HCT116 (cell line): ENCODE data around the gene CUX1. TPM values are rescaled to one million over a fixed set of nuclear protein-coding genes. Genes with fewer than 3 reads are reported as not detected.

ENCODE experiments used
- ATAC-seq: fragments of 200-7000 bp; cut with Tn5 transposase; 2 replicates; pipeline ENCODE4 v1.9.1; 2020; ENCODE audit warnings: mild to moderate bottlenecking, moderate library complexity
- BruUV-seq: library from RNA; stranded (reverse); fragments of 400-500 nt; replicated peaks from 2 replicates; lab custom pipeline; 2021; lab: Mats Ljungman, UMichigan
- CTCF ChIA-PET: fragments of 300-600 bp; sonication (Branson Sonifier 250); formaldehyde crosslinking; loops from one replicate; lab custom pipeline; 2021; ENCODE audit warnings: antibody characterized with exemption; lab: Charles Lee
- POLR2A ChIA-PET: fragments of 300-600, 350-600 bp; sonication (Branson Sonifier 250); formaldehyde crosslinking; loops from one replicate; lab custom pipeline; 2021; ENCODE audit warnings: antibody characterized with exemption; lab: Charles Lee
- RAD21 ChIA-PET, 2 experiments: fragments of 300-600 bp; sonication (Branson Sonifier 250); formaldehyde crosslinking; loops; one replicate each; lab custom pipeline; 2023; ENCODE audit warnings: low total read pairs in 2 of 2; ENCODE audit not compliant: uncharacterized antibody in 2 of 2, unreplicated experiment in 2 of 2, low non-redundant PET in 1 of 2; lab: Charles Lee
- DNase-seq: peaks from one replicate; pipeline ENCODE4 v3.0.0-alpha.2; 2010; ENCODE audit warnings: low read depth, low spot score
- H2AFZ ChIP-seq: fragments of 200-600 bp; shearing (Covaris generic), sonication (generic); 2 replicates; pipeline ENCODE4 v1.6.1; 2017; ENCODE audit warnings: low read depth, mixed run types, mixed read lengths, antibody characterized with exemption, low read length; ENCODE audit not compliant: poor library complexity, severe bottlenecking
- H3K27ac ChIP-seq: 2 replicates; pipeline ENCODE4 v1.5.1; 2012; ENCODE audit warnings: low read depth, low read length
- H3K27me3 ChIP-seq: fragments of 200-600 bp; sonication (generic); 2 replicates; pipeline ENCODE4 v1.6.1; 2016; ENCODE audit warnings: mixed run types, low read length, mixed read lengths; ENCODE audit not compliant: insufficient read depth
- H3K36me3 ChIP-seq, 2 experiments: fragments of 200-500 bp in 1 of 2; fragments of 200-600 bp in 1 of 2; sonication (Bioruptor generic) in 1 of 2; sonication (generic) in 1 of 2; 2 replicates each; pipeline versions ENCODE4 v1.5.1 to v1.6.1; 2014 to 2016; ENCODE audit warnings: low read length in 2 of 2, inconsistent platforms in 1 of 2, mixed read lengths in 1 of 2, mixed run types in 1 of 2; ENCODE audit not compliant: insufficient read depth in 2 of 2, control insufficient read depth in 1 of 2
- H3K4me1 ChIP-seq, 2 experiments: fragments of 200-600 bp in 1 of 2; sonication (generic) in 1 of 2; 2 replicates each; pipeline versions ENCODE4 v1.5.1 to v1.6.1; 2012 to 2017; ENCODE audit warnings: low read length in 2 of 2, inconsistent platforms in 1 of 2, mild to moderate bottlenecking in 1 of 2, mixed read lengths in 1 of 2, mixed run types in 1 of 2, moderate library complexity in 1 of 2; ENCODE audit not compliant: insufficient read depth in 2 of 2, control insufficient read depth in 1 of 2
- H3K4me2 ChIP-seq: fragments of 200-600 bp; sonication (generic); 2 replicates; pipeline ENCODE4 v1.6.1; 2017; ENCODE audit warnings: mixed run types, low read length, mixed read lengths
- H3K4me3 ChIP-seq, 2 experiments: fragments of 200-600 bp in 1 of 2; sonication (generic) in 1 of 2; replicated peaks in 1 of 2; 2 replicates each; pipeline ENCODE4 v1.5.1; 2011 to 2016; ENCODE audit warnings: low read length in 2 of 2, control low read depth in 1 of 2, low read depth in 1 of 2, mild to moderate bottlenecking in 1 of 2, mixed read lengths in 1 of 2, mixed run types in 1 of 2
- H3K79me2 ChIP-seq: fragments of 200-600 bp; sonication (generic); 2 replicates; pipeline ENCODE4 v1.6.1; 2017; ENCODE audit warnings: mild to moderate bottlenecking, mixed run types, low read length, moderate library complexity, mixed read lengths; ENCODE audit not compliant: insufficient read depth
- H3K9ac ChIP-seq: fragments of 200-600 bp; sonication (generic); 2 replicates; pipeline ENCODE4 v1.6.1; 2016; ENCODE audit warnings: low read length, mixed read lengths
- H3K9me2 ChIP-seq: fragments of 200-600 bp; sonication (generic), shearing (Covaris generic); 2 replicates; pipeline ENCODE4 v1.6.1; 2017; ENCODE audit warnings: mixed run types, mild to moderate bottlenecking, moderate library complexity; ENCODE audit not compliant: insufficient read depth
- H3K9me3 ChIP-seq, 2 experiments: fragments of 200-500 bp in 1 of 2; fragments of 200-600 bp in 1 of 2; sonication (Bioruptor generic) in 1 of 2; sonication (generic) in 1 of 2; 2 replicates each; pipeline ENCODE4 v1.6.1; 2014 to 2017; ENCODE audit warnings: low read length in 2 of 2, mixed read lengths in 2 of 2, inconsistent platforms in 1 of 2, low read depth in 1 of 2, mild to moderate bottlenecking in 1 of 2, mixed run types in 1 of 2, moderate library complexity in 1 of 2; ENCODE audit not compliant: control insufficient read depth in 1 of 2, insufficient read depth in 1 of 2
- H4K20me1 ChIP-seq: fragments of 200-600 bp; sonication (generic), shearing (Covaris generic); 2 replicates; pipeline ENCODE4 v1.6.1; 2017; ENCODE audit warnings: mixed run types, mild to moderate bottlenecking, moderate library complexity; ENCODE audit not compliant: insufficient read depth
- CBX3 ChIP-seq: IDR thresholded peaks from 2 replicates; pipeline ENCODE4 v1.6.1; 2012; ENCODE audit warnings: low read depth
- CEBPB ChIP-seq: IDR thresholded peaks from 2 replicates; pipeline ENCODE4 v1.6.1; 2012; ENCODE audit warnings: low read depth
- EGR1 ChIP-seq: IDR thresholded peaks from 2 replicates; pipeline ENCODE4 v1.6.1; 2012; ENCODE audit warnings: low read depth
- ELF1 ChIP-seq: IDR thresholded peaks from 2 replicates; pipeline ENCODE4 v1.6.1; 2012; ENCODE audit warnings: low read depth, borderline replicate concordance
- EZH2 ChIP-seq: fragments of 200-600 bp; sonication (generic); IDR thresholded peaks from 2 replicates; pipeline ENCODE4 v1.6.1; 2017; ENCODE audit warnings: antibody characterized with exemption, mixed run types
- EZH2phosphoT487 ChIP-seq: fragments of 200-600 bp; IDR thresholded peaks from 2 replicates; pipeline ENCODE4 v1.6.1; 2018; ENCODE audit warnings: antibody characterized with exemption, borderline replicate concordance
- FOSL1 ChIP-seq: IDR thresholded peaks from 2 replicates; pipeline ENCODE4 v1.6.1; 2012; ENCODE audit warnings: low read depth
- POLR2AphosphoS5 ChIP-seq: IDR thresholded peaks from 2 replicates; pipeline ENCODE4 v1.6.1; 2011; ENCODE audit warnings: mild to moderate bottlenecking, low read depth, low read length, moderate library complexity
- RAD21 ChIP-seq: IDR thresholded peaks from 2 replicates; pipeline ENCODE4 v1.6.1; 2012; ENCODE audit warnings: low read depth, mild to moderate bottlenecking
- SIN3A ChIP-seq: IDR thresholded peaks from 2 replicates; pipeline ENCODE4 v1.6.1; 2012; ENCODE audit warnings: low read depth
- SP1 ChIP-seq: IDR thresholded peaks from 2 replicates; pipeline ENCODE4 v1.6.1; 2012; ENCODE audit warnings: low read depth
- SRF ChIP-seq: IDR thresholded peaks from 2 replicates; pipeline ENCODE4 v1.6.1; 2012; ENCODE audit warnings: low read depth
- TCF7L2 ChIP-seq: IDR thresholded peaks from 2 replicates; pipeline ENCODE4 v1.7.0; 2011; ENCODE audit warnings: borderline replicate concordance, inconsistent platforms; ENCODE audit not compliant: insufficient read depth, insufficient read length; ENCODE audit errors: extremely low read depth
- YY1 ChIP-seq: IDR thresholded peaks from 2 replicates; pipeline ENCODE4 v1.6.1; 2011; ENCODE audit warnings: low read length, low read depth, moderate library complexity, mild to moderate bottlenecking; ENCODE audit not compliant: insufficient replicate concordance; ENCODE audit errors: extremely low read depth
- ZFX ChIP-seq: fragments of 450-650 bp; IDR thresholded peaks from 2 replicates; pipeline ENCODE4 v1.6.1; 2017
- ZNF274 ChIP-seq: fragments of 200-500 bp; sonication (Bioruptor generic); IDR thresholded peaks from 2 replicates; pipeline ENCODE4 v1.6.1; 2014; ENCODE audit warnings: mild to moderate bottlenecking, low read depth, low read length, inconsistent platforms
- intact Hi-C: fragments of 100-400 bp; cut with micrococcal nuclease; formaldehyde crosslinking; loops from 2 replicates; pipeline ENCODE4 v1.10.0; 2022
- total RNA-seq: library from RNA; stranded (reverse); gene quantifications from one replicate; pipeline ENCODE4 v1.2.1, GENCODE V29; 2021; ENCODE audit not compliant: unreplicated experiment
- TF ChIP-seq, protein P1 (sequence below), 3 experiments: fragments of 200-600 bp in 1 of 3; sonication (generic) in 1 of 3; IDR thresholded peaks in 2 of 3; conservative IDR thresholded peaks in 1 of 3; 2 replicates each; pipeline ENCODE4 v1.5.1; 2012 to 2017; ENCODE audit warnings: low read depth in 2 of 3, low read length in 2 of 3, antibody characterized with exemption in 1 of 3, borderline replicate concordance in 1 of 3, control low read depth in 1 of 3, mild to moderate bottlenecking in 1 of 3, mixed read lengths in 1 of 3, mixed run types in 1 of 3, moderate library complexity in 1 of 3; ENCODE audit not compliant: insufficient read depth in 1 of 3
- TF ChIP-seq, protein P2 (sequence below): IDR thresholded peaks from 2 replicates; pipeline ENCODE4 v1.6.1; 2012
- TF ChIP-seq, protein P3 (sequence below): IDR thresholded peaks from 2 replicates; pipeline ENCODE4 v1.6.1; 2012
- TF ChIP-seq, protein P4 (sequence below): IDR thresholded peaks from 2 replicates; pipeline ENCODE4 v1.6.1; 2011; ENCODE audit warnings: mild to moderate bottlenecking, low read length, moderate library complexity; ENCODE audit not compliant: insufficient replicate concordance; ENCODE audit errors: extremely low read depth

Gene CUX1
- total RNA-seq, 1 experiment from 2014 or later, result 68.9 TPM

- no peaks in the 10 kb centered on the region for H3K36me3 ChIP-seq
- TF ChIP-seq POLR2AphosphoS5 (no peak), YY1 (no peak), ZFX (no peak), EZH2 (no peak), SRF (no peak), SIN3A (no peak), TCF7L2 (no peak), ELF1 (no peak), SP1 (no peak), RAD21 (no peak), ZNF274 (no peak), FOSL1 (no peak), CEBPB (no peak), EZH2phosphoT487 (no peak), CBX3 (no peak), EGR1 (no peak)
- TF ChIP-seq, protein P1, sequence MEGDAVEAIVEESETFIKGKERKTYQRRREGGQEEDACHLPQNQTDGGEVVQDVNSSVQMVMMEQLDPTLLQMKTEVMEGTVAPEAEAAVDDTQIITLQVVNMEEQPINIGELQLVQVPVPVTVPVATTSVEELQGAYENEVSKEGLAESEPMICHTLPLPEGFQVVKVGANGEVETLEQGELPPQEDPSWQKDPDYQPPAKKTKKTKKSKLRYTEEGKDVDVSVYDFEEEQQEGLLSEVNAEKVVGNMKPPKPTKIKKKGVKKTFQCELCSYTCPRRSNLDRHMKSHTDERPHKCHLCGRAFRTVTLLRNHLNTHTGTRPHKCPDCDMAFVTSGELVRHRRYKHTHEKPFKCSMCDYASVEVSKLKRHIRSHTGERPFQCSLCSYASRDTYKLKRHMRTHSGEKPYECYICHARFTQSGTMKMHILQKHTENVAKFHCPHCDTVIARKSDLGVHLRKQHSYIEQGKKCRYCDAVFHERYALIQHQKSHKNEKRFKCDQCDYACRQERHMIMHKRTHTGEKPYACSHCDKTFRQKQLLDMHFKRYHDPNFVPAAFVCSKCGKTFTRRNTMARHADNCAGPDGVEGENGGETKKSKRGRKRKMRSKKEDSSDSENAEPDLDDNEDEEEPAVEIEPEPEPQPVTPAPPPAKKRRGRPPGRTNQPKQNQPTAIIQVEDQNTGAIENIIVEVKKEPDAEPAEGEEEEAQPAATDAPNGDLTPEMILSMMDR (IDR thresholded peaks at IDR 0.05 in 2 of 3, conservative IDR thresholded peaks at IDR 0.05 in 1 of 3; ENCODE audit: borderline replicate concordance in 1 of 3, insufficient read depth in 1 of 3, low read depth in 2 of 3, low read length in 2 of 3), result no peak
- TF ChIP-seq, protein P2, sequence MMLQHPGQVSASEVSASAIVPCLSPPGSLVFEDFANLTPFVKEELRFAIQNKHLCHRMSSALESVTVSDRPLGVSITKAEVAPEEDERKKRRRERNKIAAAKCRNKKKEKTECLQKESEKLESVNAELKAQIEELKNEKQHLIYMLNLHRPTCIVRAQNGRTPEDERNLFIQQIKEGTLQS, result no peak
- TF ChIP-seq, protein P3, sequence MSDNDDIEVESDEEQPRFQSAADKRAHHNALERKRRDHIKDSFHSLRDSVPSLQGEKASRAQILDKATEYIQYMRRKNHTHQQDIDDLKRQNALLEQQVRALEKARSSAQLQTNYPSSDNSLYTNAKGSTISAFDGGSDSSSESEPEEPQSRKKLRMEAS, result no peak
- TF ChIP-seq, protein P4, sequence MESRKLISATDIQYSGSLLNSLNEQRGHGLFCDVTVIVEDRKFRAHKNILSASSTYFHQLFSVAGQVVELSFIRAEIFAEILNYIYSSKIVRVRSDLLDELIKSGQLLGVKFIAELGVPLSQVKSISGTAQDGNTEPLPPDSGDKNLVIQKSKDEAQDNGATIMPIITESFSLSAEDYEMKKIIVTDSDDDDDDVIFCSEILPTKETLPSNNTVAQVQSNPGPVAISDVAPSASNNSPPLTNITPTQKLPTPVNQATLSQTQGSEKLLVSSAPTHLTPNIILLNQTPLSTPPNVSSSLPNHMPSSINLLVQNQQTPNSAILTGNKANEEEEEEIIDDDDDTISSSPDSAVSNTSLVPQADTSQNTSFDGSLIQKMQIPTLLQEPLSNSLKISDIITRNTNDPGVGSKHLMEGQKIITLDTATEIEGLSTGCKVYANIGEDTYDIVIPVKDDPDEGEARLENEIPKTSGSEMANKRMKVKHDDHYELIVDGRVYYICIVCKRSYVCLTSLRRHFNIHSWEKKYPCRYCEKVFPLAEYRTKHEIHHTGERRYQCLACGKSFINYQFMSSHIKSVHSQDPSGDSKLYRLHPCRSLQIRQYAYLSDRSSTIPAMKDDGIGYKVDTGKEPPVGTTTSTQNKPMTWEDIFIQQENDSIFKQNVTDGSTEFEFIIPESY, result no peak
- no peak overlapping the region for H3K4me3 ChIP-seq
- H3K4me2 ChIP-seq, result no peak overlapping the region
- H3K27ac ChIP-seq, result no peak overlapping the region
- H3K9me3 ChIP-seq, result no peaks in the 10 kb centered on the region
- H3K79me2 ChIP-seq, result no peaks in the 10 kb centered on the region
- H4K20me1 ChIP-seq, result no peaks in the 10 kb centered on the region
- ATAC-seq, result no peak
- H3K4me1 ChIP-seq, result no peaks in the 10 kb centered on the region
- intact Hi-C loops, result no loop called here
- H3K9me2 ChIP-seq, result no peaks in the 10 kb centered on the region
- H2AFZ ChIP-seq, result no peak overlapping the region
- no TSS peak for BruUV-seq
- POLR2A ChIA-PET, result no interaction called here
- RAD21 ChIA-PET, result no interaction called here
- CTCF ChIA-PET, result no interaction called here
- no peak overlapping the region for H3K9ac ChIP-seq
- no peaks in the 10 kb centered on the region for H3K27me3 ChIP-seq
- DNase-seq, result no peak
These were observed 394.4 kb downstream of the CUX1 start for GRCh38 chr7:102211590-102212550.
